DOHH2 (cell line): ENCODE data around the gene SOX8.
"Not testable (repeated sequence)": the region's sequence is repeated elsewhere in the genome, so short reads cannot be mapped to it uniquely, and the experiment has no call there.

ENCODE experiments used
- H3F3A ChIP-seq: fragments of 200-600 bp; sonication (generic), shearing (Covaris generic); 2 replicates; pipeline ENCODE4 v1.6.0; 2016; ENCODE audit warnings: antibody characterized with exemption, mild to moderate bottlenecking; ENCODE audit not compliant: control insufficient read depth, insufficient read depth
- H3K27ac ChIP-seq: fragments of 200-600 bp; sonication (generic); 2 replicates; pipeline ENCODE4 v1.5.1; 2014; ENCODE audit warnings: low read depth, mild to moderate bottlenecking, low read length, moderate library complexity
- H3K27me3 ChIP-seq: fragments of 200-600 bp; sonication (generic); 2 replicates; pipeline ENCODE4 v1.6.1; 2014; ENCODE audit warnings: mild to moderate bottlenecking, low read length, mixed read lengths; ENCODE audit not compliant: control insufficient read depth
- H3K36me3 ChIP-seq: fragments of 200-600 bp; sonication (generic); 2 replicates; pipeline ENCODE4 v1.6.1; 2014; ENCODE audit warnings: mild to moderate bottlenecking, low read length, moderate library complexity, mixed read lengths; ENCODE audit not compliant: control insufficient read depth
- H3K4me1 ChIP-seq: fragments of 200-600 bp; sonication (generic); 2 replicates; pipeline ENCODE4 v1.6.1; 2014; ENCODE audit warnings: mild to moderate bottlenecking, low read length, mixed read lengths; ENCODE audit not compliant: control insufficient read depth
- H3K4me2 ChIP-seq: fragments of 200-600 bp; sonication (generic); 2 replicates; pipeline ENCODE4 v1.6.0; 2014; ENCODE audit warnings: mild to moderate bottlenecking, low read length, moderate library complexity
- H3K4me3 ChIP-seq: fragments of 200-600 bp; sonication (generic); 2 replicates; pipeline ENCODE4 v1.5.1; 2014; ENCODE audit warnings: mild to moderate bottlenecking, low read length, mixed read lengths
- H3K79me2 ChIP-seq: fragments of 200-600 bp; sonication (generic); 2 replicates; pipeline ENCODE4 v1.6.1; 2014; ENCODE audit warnings: mild to moderate bottlenecking, low read length, mixed read lengths; ENCODE audit not compliant: control insufficient read depth
- H3K9me2 ChIP-seq: fragments of 200-600 bp; sonication (generic); replicated peaks from 2 replicates; pipeline ENCODE4 v1.6.1; 2014; ENCODE audit warnings: mild to moderate bottlenecking, low read length, mixed read lengths; ENCODE audit not compliant: control insufficient read depth
- H3K9me3 ChIP-seq: fragments of 200-600 bp; sonication (generic); 2 replicates; pipeline ENCODE4 v1.6.1; 2014; ENCODE audit warnings: antibody characterized with exemption, low read length, mixed read lengths; ENCODE audit not compliant: control insufficient read depth, insufficient read depth
- H4K20me1 ChIP-seq: fragments of 200-600 bp; sonication (generic); 2 replicates; pipeline ENCODE4 v1.6.0; 2014; ENCODE audit warnings: low read depth, mild to moderate bottlenecking, antibody characterized with exemption, low read length, moderate library complexity; ENCODE audit not compliant: control insufficient read depth, insufficient read depth
- EZH2phosphoT487 ChIP-seq: fragments of 200-600 bp; sonication (generic); IDR thresholded peaks from 2 replicates; pipeline ENCODE4 v1.6.1; 2017; ENCODE audit warnings: borderline replicate concordance, mild to moderate bottlenecking, antibody characterized with exemption, low read length, moderate library complexity, mixed read lengths
- TF ChIP-seq, protein P1 (sequence below): fragments of 200-600 bp; sonication (generic); IDR thresholded peaks from one replicate; pipeline ENCODE4 v1.5.1; 2014; ENCODE audit warnings: antibody characterized with exemption, mild to moderate bottlenecking, low read depth, low read length; ENCODE audit not compliant: poor library complexity, severe bottlenecking

Gene SOX8

GRCh38 chr16:1020591-1020990 lies 39.0 kb downstream of the SOX8 start:
- Histone ChIP-seq H3K9me3 (no peaks in the 10 kb centered on the region), H3K36me3 (no peaks in the 10 kb centered on the region), H3K4me2 (no peak overlapping the region), H3K27ac (no peak overlapping the region), H3K27me3 (no peaks in the 10 kb centered on the region), H3K79me2 (no peaks in the 10 kb centered on the region), H3K4me1 (no peaks in the 10 kb centered on the region), H3K9me2 (no peaks in the 10 kb centered on the region), H4K20me1 (no peaks in the 10 kb centered on the region), H3K4me3 (no peak overlapping the region), H3F3A (no peaks in the 10 kb centered on the region)
- TF ChIP-seq, protein P1, sequence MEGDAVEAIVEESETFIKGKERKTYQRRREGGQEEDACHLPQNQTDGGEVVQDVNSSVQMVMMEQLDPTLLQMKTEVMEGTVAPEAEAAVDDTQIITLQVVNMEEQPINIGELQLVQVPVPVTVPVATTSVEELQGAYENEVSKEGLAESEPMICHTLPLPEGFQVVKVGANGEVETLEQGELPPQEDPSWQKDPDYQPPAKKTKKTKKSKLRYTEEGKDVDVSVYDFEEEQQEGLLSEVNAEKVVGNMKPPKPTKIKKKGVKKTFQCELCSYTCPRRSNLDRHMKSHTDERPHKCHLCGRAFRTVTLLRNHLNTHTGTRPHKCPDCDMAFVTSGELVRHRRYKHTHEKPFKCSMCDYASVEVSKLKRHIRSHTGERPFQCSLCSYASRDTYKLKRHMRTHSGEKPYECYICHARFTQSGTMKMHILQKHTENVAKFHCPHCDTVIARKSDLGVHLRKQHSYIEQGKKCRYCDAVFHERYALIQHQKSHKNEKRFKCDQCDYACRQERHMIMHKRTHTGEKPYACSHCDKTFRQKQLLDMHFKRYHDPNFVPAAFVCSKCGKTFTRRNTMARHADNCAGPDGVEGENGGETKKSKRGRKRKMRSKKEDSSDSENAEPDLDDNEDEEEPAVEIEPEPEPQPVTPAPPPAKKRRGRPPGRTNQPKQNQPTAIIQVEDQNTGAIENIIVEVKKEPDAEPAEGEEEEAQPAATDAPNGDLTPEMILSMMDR = no peak
- TF ChIP-seq EZH2phosphoT487 = no peak

DNA sequence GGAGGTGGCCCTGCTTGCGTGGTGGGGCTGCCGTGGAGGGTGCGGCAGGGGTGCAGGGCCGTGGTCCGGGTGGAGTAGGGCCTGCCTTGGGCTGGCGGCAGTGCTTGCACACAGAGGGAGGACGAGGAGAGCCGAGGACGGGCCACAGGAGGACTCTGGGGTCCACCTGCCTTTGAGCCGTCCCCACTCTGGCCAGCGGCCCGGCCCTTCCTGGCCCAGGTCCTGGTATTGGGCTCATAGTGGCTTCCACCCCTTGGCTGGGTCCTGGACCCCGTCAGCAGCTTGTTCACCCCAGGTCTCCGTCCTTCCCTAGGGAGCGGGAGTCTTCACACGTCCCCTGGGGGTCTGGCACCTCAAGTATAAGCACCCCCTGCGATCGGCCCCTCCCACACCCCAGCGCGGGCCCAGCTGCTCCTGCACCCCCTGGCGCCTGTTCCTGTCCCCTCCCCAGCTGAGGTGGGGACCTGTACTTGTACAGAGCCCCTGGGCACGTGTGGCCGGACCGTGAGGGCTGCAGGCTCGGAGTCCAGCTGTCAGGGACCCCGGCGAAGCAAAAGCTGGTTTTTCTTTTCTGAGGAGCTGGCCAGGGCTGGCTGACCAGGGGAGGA lies 40.1 kb downstream of the SOX8 start:
- Histone ChIP-seq H3K4me3 (no peak overlapping the region), H3K4me2 (no peak overlapping the region), H3F3A (no peaks in the 10 kb centered on the region), H3K9me3 (no peaks in the 10 kb centered on the region), H4K20me1 (no peaks in the 10 kb centered on the region), H3K4me1 (no peaks in the 10 kb centered on the region), H3K27me3 (no peaks in the 10 kb centered on the region), H3K36me3 (no peaks in the 10 kb centered on the region), H3K27ac (no peak overlapping the region), H3K79me2 (no peaks in the 10 kb centered on the region), H3K9me2 (no peaks in the 10 kb centered on the region)
- TF ChIP-seq EZH2phosphoT487 = no peak
- TF ChIP-seq, protein P1 = no peak

DNA sequence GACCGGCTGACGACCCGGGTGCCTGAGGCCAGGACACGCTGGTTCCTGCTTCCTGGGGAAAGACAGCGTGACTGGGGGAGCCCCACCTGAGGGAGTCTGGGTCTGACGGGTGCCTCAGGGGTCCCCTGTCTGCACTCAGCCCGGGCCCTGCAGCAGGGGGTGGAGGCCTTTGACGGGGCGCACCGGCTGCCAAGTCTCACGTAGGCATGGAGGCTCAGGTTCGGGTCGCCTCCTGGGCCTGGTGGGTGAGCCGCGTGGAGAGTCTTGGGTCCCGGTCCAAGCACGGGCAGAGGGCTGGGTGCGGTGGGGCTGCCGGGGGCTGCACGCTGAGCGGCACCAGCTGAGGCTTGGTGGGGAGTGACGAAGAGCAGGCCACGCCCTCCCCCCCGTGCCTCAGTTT lies 40.9 kb downstream of the SOX8 start:
- TF ChIP-seq EZH2phosphoT487 = no peak
- TF ChIP-seq, protein P1 = no peak
- Histone ChIP-seq H3K4me3 (no peak overlapping the region), H3K27ac (no peak overlapping the region), H3K79me2 (no peaks in the 10 kb centered on the region), H3K4me2 (no peak overlapping the region), H3K4me1 (no peaks in the 10 kb centered on the region), H3F3A (no peaks in the 10 kb centered on the region), H3K9me2 (no peaks in the 10 kb centered on the region), H3K9me3 (no peaks in the 10 kb centered on the region), H3K36me3 (no peaks in the 10 kb centered on the region), H4K20me1 (no peaks in the 10 kb centered on the region), H3K27me3 (no peaks in the 10 kb centered on the region)

- Histone ChIP-seq H3F3A (no peaks in the 10 kb centered on the region), H4K20me1 (no peaks in the 10 kb centered on the region), H3K36me3 (no peaks in the 10 kb centered on the region), H3K4me3 (no peak overlapping the region), H3K79me2 (no peaks in the 10 kb centered on the region), H3K4me1 (no peaks in the 10 kb centered on the region), H3K9me3 (no peaks in the 10 kb centered on the region), H3K27ac (no peak overlapping the region), H3K4me2 (no peak overlapping the region), H3K9me2 (no peaks in the 10 kb centered on the region), H3K27me3 (no peaks in the 10 kb centered on the region)
- TF ChIP-seq, protein P1 = no peak
- TF ChIP-seq EZH2phosphoT487 = no peak
These were observed 42.6 kb downstream of the SOX8 start for GRCh38 chr16:1024138-1024537.

- H3K4me3 ChIP-seq, H3K9me2 ChIP-seq, H4K20me1 ChIP-seq, H3F3A ChIP-seq, H3K27ac ChIP-seq, H3K79me2 ChIP-seq, H3K4me2 ChIP-seq, H3K9me3 ChIP-seq, H3K4me1 ChIP-seq, H3K27me3 ChIP-seq, H3K36me3 ChIP-seq: not testable (repeated sequence)
These were observed 43.7 kb downstream of the SOX8 start for GRCh38 chr16:1025183-1025809.
